HG03039 (cell line): ENCODE data around the gene UBAP2.
"Not testable (repeated sequence)": the region's sequence is repeated elsewhere in the genome, so short reads cannot be mapped to it uniquely, and the experiment has no call there.

Experiments used
- ATAC-seq: cut with Tn5 transposase; IDR thresholded peaks from one replicate; pipeline ENCODE4 v1.9.1; 2021; ENCODE audit warnings: mild to moderate bottlenecking, moderate library complexity; ENCODE audit not compliant: unreplicated experiment

The UBAP2 gene

GRCh38 chr9:33992632-33993031 lies 56.1 kb downstream of the UBAP2 start:
- no peak for ATAC-seq

GRCh38 chr9:33988219-33988890 lies 60.3 kb downstream of the UBAP2 start:
- ATAC-seq = peak; percentile 97

GRCh38 chr9:33976414-33976813 lies 72.3 kb downstream of the UBAP2 start:
- ATAC-seq = no peak

- no peak for ATAC-seq
Measured at GRCh38 chr9:33972698-33973097, 76.0 kb downstream of the UBAP2 start.

- ATAC-seq = no peak
Measured at GRCh38 chr9:33964086-33964768, 84.5 kb downstream of the UBAP2 start.

DNA sequence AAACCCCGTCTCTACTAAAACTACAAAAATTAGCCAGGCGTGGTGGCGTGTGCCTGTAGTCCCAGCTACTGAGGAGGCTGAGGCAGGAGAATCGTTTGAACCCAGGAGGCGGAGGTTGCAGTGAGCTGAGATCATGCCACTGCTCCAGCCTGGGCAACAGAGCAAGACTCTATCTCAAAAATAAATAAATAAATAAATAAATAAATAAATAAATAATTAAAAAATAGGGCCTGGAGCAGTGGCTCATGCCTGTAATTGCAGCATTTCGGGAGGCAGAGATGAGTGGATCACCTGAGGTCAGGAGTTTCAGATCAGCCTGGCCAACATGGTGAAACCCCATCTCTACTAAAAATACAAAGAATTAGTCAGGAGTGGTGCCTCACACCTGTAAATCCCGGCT lies 86.2 kb downstream of the UBAP2 start:
- ATAC-seq = not testable (repeated sequence)

GRCh38 chr9:33959725-33960124 lies 89.0 kb downstream of the UBAP2 start:
- ATAC-seq = no peak

DNA sequence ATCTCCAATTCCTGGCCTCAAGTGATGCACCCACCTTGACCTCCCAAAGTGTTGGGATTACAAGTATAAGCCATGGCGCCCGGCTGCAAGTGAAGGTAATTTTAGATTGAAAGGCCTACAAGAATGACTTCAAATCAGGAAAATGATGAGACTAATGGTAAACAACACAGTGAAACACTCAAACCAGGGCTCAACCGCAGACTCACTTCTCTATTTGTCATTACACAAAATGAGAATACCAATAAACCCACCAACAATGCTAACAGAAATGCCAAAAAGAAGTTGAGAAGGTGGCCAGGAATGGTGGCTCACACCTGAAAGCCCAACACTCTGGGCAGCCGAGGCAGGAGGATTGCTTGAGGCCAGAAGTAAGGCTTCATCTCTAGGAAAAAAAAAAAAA lies 92.1 kb downstream of the UBAP2 start:
- no peak for ATAC-seq

- no peak for ATAC-seq
Measured at GRCh38 chr9:33952066-33952465, 96.6 kb downstream of the UBAP2 start.

- no peak for ATAC-seq
Measured at GRCh38 chr9:33950371-33950770, 98.3 kb downstream of the UBAP2 start.

DNA sequence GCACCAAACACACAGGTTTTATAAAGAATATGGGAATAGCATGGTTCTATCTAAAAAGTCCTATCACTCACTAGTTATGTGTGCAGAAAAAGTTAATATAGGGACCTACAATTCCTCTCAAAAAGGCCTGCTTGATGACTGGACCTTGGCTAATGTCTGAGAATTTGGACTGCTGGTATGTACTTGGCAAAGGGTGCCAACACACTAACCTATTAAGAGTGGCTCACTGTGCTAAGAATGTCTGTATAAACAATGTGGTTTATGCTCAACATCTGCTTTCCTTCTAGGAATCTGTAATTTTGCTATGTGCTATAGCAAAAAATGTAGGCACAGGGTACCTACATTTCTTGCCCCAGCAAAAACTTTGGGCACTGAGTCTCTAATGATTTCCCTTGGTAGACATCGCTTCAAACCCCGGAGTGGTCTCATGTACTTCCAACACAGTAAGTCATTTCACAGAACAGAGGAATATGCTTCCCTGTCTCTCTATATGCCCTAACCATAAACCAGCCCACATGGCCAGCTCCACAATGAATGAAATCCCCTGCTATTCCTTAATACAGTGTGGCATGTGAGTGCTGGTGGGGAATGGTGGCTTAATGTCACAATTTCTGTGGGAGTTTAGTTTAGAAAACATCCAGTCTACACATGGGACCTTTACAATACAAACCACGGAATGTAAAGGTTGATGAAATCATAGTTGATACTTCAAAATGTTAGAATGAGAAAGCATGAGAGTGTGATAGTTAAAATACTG lies 101.7 kb downstream of the UBAP2 start:
- no peak for ATAC-seq

DNA sequence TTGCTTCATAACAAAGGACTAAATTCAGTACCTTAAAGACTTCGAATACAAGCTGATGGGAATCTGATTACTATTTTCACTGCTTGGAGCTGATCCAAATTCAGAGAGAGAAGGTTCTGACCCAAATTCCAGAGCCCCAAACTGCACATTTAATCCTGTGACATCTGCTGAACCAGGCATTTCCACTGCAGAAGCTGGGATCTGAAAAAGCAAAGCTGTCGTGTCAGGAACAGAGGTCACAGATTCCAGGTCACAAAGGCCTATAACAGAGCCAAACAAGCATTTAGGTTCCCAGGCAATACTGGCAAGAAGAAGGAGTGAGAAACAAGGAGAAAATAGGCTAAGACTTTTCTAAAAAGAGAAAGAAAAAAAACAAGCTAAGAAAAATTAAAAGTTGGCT lies 105.3 kb downstream of the UBAP2 start:
- no peak for ATAC-seq

DNA sequence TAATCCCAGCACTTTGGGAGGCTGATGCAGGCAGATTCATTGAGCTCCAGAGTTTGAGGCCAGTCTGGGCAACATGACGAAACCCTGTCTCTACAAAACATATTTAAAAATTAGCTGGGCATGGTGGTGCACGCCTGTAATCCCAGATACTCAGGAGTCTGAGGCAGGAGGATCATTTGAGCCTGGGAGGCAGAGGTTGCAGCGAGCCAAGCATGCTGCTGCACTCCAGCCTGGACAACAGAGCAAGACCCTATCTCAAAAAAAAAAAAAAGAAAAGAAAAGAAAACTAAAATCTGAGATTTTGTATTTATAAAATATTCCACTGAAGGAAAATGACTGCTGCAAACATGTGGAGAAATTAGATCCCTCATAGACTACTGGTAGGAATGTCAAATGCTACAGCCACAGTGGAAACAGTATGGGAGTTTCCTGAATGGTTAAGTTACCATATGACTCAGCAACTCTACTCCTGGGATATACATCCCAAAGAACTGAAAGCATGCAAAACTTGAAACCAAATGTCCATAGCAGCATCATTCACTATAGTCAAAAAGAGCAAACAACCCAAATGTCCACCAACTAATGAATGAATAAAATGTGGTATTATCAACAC lies 106.1 kb downstream of the UBAP2 start:
- ATAC-seq = no peak

DNA sequence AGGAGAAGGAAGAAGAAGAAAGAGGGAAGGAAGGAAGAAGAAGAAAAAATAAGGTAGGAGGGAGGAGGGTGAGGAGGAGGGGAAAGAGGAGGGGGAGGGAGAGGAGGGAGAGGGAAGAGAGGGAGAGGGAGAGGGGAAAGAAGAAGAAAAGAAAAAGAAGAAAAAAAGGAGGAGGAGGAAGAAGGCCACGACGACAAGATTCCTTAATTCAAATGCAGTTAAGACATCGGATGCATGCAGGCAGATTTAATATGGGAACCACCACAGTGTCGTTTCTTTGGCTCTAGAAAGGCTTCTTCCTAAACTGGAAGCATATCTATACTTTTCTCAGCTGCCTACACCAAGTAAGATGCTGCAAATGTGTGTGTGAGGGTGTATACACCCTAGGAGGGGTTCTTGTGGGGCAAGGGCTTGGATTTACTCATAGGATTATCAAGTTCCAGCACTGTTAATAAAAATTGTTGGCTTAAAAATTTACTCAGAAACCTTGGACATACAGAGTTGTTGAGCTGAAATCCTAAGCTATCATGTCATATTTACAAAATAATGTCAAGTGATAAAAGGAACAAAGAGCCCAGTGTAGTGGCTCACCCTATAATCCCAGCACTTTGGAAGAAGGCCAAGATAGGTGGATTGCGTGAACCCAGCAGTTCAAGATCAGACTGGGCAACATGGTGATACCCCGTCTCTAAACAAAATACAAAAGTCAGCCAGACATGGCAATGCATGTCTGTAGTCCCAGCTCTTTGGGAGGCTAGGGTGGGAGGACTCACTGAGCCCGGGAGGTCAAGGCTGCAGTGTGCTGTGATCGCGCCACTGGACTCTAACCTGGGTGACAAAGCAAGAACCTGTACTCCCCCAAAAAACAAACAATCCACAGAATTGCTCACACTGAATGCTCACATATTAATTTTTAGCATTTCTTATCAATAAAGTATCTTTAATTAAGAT lies 108.5 kb downstream of the UBAP2 start:
- no peak for ATAC-seq

DNA sequence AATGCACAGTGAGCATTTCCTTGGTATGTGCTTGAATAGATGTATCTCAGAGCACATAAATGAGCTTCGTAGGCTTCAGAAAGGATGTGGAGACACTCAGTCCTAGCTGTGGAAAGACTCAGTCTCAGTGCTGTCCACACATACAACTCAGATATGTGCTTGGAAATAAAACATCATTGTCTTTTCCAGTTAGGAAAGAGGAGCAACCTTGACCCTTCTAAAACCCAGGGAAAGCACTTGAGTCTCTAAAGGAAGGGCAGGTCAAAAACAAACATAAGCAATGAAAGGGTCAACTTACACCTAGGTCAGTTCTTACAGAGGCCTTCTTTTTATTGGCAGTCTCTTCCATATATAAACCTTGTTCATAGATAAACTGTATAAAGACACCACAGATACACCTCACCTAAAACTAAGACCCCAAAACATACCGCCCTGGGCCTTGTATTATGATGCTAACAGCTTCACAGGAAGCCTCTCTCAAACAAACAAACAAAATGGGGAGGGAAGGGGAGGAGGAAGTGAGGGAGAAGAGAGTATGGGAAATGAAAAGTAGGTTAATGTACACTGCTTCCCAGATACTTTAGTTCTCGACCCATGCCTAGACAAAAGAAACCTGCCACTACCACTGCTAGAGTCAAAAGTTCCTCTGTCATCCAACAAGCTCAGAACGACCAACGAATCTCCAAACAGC lies 114.4 kb downstream of the UBAP2 start:
- ATAC-seq = no peak

DNA sequence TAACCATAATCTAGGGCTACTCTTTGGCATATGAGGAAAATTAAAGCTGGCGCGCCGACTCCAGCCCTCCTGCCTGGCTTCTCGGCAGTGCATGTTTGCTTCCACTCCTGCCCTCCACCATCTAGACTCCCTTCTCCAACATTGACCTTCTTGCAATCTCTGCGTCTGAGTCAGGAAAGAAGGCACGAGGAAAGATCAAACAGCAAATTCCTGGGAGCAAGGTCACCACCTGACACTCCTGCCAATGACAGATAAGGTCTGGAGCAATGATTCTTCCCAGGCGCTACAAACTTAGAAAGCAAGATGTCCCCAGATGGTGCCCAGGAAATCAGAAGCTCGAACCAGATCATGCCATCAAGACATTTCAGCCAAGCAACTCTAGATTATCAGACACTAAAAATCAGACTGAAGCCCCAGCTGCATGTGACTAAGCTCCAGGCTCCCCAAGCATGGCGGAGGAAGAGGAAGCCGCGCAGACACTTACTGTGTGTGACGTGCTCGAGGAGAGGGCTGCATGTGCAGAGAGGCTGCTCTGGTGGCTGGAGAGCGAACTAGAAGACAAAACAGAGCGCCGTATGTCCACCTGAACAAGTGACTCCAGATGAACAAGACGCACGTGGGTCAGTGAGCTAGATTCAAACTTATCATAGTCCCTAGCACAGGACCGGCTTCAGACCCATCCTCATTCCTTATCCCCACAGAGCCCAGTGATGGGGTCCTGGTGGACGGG lies 116.4 kb downstream of the UBAP2 start:
- ATAC-seq = no peak

- no peak for ATAC-seq
Measured at GRCh38 chr9:33931326-33931725, 117.4 kb downstream of the UBAP2 start.

GRCh38 chr9:33927694-33928093 lies 121.0 kb downstream of the UBAP2 start:
- ATAC-seq = no peak
